LNCaP clone FGC (cell line): Measurements from ENCODE around the gene KCNC4.

Experiments used
- DNase-seq: peaks from one replicate; pipeline ENCODE4 v3.0.0-alpha.2; 2011; ENCODE audit warnings: low read depth
- H3K4me3 ChIP-seq: 2 replicates; pipeline ENCODE4 v1.5.1; 2011; ENCODE audit warnings: mild to moderate bottlenecking, low read depth, low read length, control low read depth
- TF ChIP-seq, protein P1 (sequence below): IDR thresholded peaks from 2 replicates; pipeline ENCODE4 v1.5.1; 2012; ENCODE audit warnings: mild to moderate bottlenecking; ENCODE audit not compliant: control insufficient read depth, insufficient read depth; ENCODE audit errors: extremely low read depth

Gene KCNC4

DNA sequence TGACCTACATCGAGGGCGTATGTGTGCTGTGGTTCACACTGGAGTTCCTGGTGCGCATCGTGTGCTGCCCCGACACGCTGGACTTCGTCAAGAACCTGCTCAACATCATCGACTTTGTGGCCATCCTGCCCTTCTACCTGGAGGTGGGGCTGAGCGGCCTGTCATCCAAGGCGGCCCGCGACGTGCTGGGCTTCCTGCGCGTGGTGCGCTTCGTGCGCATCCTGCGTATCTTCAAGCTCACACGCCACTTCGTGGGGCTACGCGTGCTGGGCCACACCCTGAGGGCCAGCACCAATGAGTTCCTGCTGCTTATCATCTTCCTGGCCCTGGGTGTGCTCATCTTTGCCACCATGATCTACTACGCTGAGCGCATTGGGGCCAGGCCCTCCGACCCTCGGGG is 13.0 kb downstream of the KCNC4 start:
- TF ChIP-seq, protein P1, sequence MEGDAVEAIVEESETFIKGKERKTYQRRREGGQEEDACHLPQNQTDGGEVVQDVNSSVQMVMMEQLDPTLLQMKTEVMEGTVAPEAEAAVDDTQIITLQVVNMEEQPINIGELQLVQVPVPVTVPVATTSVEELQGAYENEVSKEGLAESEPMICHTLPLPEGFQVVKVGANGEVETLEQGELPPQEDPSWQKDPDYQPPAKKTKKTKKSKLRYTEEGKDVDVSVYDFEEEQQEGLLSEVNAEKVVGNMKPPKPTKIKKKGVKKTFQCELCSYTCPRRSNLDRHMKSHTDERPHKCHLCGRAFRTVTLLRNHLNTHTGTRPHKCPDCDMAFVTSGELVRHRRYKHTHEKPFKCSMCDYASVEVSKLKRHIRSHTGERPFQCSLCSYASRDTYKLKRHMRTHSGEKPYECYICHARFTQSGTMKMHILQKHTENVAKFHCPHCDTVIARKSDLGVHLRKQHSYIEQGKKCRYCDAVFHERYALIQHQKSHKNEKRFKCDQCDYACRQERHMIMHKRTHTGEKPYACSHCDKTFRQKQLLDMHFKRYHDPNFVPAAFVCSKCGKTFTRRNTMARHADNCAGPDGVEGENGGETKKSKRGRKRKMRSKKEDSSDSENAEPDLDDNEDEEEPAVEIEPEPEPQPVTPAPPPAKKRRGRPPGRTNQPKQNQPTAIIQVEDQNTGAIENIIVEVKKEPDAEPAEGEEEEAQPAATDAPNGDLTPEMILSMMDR: no peak
- H3K4me3 ChIP-seq: no peak overlapping the region

DNA sequence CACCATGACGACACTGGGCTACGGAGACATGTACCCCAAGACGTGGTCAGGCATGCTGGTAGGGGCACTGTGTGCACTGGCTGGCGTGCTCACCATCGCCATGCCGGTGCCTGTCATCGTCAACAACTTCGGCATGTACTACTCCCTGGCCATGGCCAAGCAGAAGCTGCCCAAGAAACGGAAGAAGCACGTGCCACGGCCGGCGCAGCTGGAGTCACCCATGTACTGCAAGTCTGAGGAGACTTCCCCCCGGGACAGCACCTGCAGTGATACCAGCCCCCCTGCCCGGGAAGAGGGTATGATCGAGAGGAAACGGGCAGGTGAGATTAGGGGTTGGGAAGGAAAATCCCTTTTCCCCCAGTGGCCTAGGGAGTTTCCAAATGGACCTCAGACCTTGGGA is 13.5 kb downstream of the KCNC4 start:
- DNase-seq: no peak
- H3K4me3 ChIP-seq: no peak overlapping the region
- TF ChIP-seq, protein P1: no peak

More for the DNA sequence above, 13.0 kb downstream of the KCNC4 start:
- DNase-seq: no peak

DNA sequence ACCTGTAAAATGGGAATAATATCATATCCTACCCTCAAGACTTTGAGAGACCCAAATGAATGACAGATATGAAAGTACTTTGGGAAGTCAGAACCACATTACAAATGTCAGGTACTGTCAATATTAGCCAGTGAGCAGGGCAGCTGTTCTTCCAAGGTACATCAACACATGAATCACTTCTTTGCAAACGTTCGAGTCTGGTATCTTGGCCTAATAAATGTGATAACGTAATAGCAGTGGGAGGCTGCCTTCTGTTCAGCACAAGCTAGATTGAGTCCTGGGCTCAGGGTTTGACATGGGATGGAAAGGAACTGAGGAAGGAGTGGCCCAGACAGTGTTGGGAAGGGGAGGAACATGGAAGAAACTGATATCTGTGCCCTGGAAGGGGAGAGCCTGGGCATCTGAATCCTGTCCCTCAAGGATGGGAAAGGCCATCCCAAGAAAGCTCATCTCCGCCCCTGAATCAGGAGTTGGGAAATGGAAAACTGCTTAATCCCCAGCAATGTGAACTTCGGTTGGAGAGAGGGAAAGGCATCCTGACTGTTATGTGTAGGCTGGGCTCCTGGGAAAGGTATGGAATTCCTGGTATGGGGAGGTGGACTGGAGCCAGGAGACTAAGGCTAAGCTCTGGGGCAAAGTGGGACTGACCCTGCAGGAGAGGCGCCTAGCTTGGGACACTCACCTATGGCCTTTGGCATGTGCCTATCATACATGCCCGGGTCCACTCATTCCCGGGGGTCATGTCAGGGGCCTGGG is 14.3 kb downstream of the KCNC4 start:
- TF ChIP-seq, protein P1: no peak
- DNase-seq: no peak
- H3K4me3 ChIP-seq: no peak overlapping the region

DNA sequence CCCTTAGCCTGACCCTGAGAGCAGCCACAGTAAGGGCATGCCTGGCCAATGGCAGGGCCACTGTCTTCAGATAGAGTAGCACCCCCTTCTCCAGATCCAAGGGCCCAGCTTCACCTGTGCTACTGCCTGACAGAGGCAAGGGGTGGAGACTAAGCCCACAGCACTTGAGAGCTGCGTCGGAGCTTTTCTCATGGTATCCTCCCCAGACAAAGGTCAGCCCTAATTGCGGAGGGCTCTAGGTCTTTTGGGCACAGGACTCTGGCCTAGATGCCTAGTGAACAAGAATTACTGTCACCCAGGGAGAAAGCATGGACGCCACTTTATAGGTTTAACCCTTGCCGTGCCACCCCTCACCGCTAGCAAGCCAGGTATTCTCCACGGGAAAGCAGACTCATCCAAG is 15.1 kb downstream of the KCNC4 start:
- H3K4me3 ChIP-seq: no peak overlapping the region
- TF ChIP-seq, protein P1: no peak
- no peak for DNase-seq

DNA sequence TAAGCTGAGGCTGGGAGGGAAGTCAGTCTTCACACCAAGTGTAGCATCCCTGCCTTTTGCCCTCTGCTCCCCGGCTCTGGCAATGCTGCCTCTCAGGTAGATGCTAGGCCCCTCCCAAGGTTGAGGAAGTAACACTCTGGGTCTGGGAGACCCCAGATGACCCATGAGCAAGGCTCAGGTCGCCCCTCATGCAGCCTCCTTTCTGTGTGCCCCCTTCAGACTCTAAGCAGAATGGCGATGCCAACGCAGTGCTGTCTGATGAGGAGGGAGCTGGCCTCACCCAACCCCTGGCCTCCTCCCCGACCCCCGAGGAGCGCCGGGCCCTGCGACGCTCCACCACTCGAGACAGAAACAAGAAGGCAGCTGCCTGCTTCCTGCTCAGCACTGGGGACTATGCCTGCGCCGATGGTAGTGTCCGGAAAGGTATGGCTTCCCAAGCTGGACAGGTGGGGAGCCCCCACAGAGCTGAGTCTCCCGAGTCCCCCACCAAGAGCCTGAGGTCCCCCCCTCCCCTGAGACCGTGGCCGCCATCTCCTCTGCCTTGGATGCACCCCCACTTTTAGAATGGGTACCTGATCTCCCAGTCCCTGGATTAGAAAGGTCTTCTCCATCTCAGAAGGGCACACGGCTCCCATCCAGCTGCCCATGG is 15.8 kb downstream of the KCNC4 start:
- TF ChIP-seq, protein P1: no peak
- no peak for DNase-seq
- H3K4me3 ChIP-seq: no peak overlapping the region

DNA sequence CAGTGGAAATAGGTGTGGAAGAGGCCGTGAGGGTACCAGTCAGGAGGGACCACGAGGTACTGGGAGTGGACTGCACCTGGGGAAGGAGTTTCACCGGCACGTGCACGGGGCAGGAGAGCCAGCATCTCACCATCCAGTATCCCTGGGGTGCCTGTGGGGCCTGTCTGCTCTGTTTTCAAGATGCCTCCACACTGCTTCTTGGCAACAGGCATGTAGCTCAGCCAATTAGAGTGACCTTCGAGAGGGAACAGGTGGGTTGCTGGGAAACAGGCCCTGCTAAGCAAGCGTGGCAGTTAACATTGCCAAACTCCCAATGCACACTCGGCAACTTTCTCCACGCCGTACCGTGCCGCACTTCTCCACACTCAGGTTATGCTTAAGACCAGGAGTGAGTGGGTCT is 17.7 kb downstream of the KCNC4 start:
- H3K4me3 ChIP-seq: no peak overlapping the region
- TF ChIP-seq, protein P1: no peak
- DNase-seq: no peak
